ENCODE results near the gene PDE4B.
"Not testable (repeated sequence)": the region's sequence is repeated elsewhere in the genome, so short reads cannot be mapped to it uniquely, and the experiment has no call there.

Gene PDE4B

DNA sequence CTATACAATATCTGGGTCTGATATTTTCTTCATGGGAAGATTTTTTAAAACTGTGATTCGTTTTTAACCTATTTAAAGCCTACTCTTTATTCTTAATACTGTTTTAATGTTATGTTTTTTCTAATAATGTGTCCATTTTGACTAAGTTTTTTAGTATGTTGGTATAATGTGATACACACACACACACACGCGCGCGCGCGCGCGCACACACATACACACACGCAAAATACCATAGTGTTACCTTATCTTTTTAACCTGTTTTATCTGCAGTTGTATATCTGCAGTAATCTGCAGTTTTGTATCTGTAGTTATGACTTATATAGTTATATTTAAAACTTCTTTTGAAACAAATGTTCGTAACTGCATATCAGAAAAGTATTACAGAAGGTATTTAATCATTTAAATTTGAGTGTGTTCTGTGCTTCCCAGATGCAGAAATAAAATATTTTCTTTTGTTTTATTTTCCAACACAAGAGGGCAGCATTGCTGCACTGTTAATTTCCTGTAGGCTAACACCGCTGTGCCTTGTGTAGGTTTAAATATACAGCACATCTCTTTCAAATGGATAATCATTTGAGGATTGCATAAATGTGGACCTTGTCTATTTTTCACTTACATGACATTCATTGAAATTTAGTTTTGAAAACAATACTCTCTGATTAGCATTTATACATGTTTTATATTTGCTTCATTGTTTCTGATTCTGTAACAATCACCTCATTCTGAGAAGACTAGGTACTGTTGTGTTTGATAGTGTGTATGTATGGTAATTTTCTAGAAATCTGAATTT is 166.1 kb downstream of the PDE4B start:
- DNase-seq, result no peak

GRCh38 chr1:65959896-65960567 is 167.3 kb downstream of the PDE4B start:
- DNase-seq, result no peak

DNA sequence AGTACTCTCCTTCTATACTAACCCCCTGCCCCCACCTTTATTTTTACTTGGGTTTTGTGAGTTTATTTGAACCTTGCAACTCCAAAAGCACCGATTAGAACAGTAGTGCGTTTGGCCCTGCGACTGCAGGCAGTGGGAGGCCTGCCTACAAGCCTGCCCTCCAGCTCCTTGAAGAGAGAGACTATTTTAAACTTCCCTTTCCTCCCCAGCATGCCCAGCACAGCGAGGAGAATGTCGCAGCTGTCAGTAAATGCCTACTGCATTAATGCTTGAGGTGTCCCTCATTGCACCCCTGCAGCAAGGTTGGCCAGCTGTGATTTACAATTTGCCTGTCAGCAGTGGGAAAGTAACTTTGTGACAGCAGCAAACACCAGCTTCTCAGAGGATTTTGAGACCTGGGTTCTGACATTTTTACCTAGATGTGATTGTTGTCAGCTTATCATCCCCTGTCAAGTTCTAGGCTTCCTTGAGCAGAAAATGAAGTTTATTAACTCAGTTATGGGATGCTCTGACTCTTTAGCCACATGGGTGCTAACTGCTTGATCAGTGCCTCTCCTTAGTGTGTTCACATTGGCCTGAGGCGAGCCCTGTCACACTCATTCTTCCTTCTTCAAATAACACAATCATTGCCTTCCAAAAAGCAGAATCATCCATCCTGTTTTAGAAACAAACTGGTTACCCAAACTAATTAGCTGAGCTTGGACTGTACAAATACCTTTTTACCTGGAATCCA is 170.6 kb downstream of the PDE4B start:
- DNase-seq, result no peak

DNA sequence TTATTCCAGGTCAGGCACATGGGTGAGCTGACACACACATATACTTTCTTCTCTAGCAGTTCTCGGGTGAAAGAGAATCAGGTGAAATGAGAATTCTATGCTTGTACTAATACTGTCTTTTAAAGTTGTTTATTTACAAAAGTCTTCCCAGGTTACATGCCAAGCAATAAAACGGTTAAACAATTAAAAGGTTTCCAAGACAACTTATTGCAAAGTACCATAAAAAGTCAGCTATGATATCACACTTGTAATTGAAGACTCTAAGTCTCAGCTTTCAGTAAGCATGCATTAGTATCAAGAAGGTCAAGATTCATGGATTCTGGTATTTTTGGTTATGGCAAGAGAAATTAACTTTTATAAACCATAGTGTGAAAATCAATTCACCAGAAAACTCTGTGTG is 171.4 kb downstream of the PDE4B start:
- DNase-seq, result no peak

GRCh38 chr1:65965112-65965996 is 172.7 kb downstream of the PDE4B start:
- DNase-seq, result no peak

DNA sequence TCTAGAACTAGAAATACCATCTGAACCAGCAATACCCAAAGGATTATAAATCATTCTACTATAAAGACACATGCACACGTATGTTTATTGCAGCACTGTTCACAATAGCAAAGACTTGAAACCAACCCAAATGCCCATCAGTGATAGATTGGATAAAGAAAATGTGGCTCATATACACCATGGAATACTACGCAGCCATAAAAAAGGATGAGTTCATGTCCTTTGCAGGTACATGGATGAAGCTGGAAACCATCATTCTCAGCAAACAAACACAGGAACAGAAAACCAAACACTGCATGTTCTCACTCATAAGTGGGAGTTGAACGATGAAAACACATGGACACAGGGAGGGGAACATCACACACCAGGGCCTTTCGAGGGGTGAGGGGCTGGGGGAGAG is 174.8 kb downstream of the PDE4B start:
- DNase-seq, result not testable (repeated sequence)

- DNase-seq, result no peak
Observed at GRCh38 chr1:65971547-65971946, 178.9 kb downstream of the PDE4B start.

- DNase-seq, result no peak
Observed at GRCh38 chr1:65975708-65976107, 183.0 kb downstream of the PDE4B start.

- no peak for DNase-seq
Observed at GRCh38 chr1:65979136-65980044, 186.7 kb downstream of the PDE4B start.

- DNase-seq, result no peak
Observed at GRCh38 chr1:65980237-65980636, 187.5 kb downstream of the PDE4B start.

DNA sequence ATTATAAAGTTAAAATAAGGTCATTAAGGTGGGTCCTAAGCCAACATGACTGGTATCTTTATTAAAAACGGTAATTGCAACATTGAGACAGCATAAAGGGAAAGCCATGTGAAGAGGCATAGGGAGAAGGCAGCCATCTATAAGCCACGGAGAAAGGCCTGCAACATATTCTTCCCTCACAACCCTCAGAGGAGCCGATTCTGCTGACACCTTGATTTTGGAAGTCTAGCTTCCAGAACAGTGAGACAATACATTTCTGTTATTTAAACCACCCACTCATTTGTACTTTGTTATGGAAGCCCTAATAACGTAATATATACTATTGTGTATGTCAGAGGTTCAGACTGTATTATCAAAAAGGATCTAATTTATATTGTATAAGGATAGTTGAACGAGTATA is 190.8 kb downstream of the PDE4B start:
- no peak for DNase-seq

GRCh38 chr1:65985393-65986066 is 192.8 kb downstream of the PDE4B start:
- DNase-seq, result no peak

- DNase-seq, result no peak
Observed at GRCh38 chr1:65986146-65986545, 193.5 kb downstream of the PDE4B start.

DNA sequence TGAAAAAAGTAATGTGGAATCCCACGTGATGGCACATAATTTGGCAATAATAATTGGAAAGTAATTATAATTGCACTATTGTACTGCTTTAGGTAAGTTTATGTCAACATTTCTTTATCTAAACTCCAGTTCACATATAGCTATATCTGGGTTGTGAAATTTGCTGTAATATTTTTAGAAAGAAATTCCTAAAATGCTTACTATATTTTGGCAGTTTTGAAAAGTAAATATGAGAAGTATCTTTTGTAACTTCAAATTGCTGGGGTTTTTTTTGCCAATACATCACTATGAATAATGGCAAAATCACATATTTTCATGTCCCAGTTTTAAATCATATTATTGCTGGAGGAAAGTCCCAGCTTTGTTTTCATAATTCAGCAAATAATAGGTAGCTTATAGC is 197.5 kb downstream of the PDE4B start:
- no peak for DNase-seq

GRCh38 chr1:65991694-65992093 is 199.0 kb downstream of the PDE4B start:
- no peak for DNase-seq

DNA sequence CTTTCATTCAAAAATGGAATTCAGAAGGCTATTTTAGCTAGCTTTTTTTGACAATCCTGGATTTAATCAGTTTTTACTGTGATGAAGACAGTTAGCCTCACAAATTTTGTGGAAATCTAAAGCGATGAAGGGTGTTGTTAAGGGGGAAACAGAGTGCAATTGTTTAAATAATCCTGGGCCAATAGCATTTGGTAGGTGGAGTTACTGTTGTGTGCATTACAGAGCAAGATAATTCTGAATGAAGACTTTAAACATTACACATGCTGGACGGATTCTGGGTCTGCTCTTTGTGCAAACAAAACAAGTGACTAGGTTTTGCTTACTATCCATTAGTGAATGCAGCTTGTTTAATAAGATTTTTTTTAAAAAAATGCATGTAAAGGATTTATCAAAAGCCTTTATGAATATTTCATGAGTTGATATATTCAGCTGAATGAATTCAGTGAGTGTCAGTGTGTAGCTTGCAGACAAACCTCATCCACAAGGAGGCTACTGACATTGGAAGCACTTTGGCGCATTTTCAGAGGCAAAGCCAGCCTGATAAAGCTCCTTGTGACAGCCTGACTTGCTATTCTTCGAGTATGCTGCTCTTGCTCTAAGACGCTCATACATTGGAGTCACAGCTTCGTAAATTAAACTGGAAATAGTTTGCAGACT is 199.6 kb downstream of the PDE4B start:
- no peak for DNase-seq

DNA sequence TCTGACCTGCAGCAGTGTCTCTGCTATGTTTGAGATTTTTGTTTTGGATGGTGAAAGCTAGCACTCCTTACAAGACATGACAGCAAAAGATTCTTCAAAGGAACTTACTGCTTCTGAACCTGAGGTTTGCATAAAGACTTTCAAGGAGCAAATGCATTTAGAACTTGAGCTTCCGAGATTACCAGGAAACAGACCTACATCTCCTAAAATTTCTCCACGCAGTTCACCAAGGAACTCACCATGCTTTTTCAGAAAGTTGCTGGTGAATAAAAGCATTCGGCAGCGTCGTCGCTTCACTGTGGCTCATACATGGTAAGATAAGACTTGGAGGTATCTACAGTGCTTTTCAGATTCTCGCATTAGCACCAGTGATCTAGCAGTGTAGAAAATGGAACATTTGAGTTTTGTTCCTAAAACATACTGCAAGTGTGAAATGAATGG is 200.2 kb downstream of the PDE4B start:
- no peak for DNase-seq

GRCh38 chr1:65994223-65994622 is 201.5 kb downstream of the PDE4B start:
- DNase-seq, result no peak

DNA sequence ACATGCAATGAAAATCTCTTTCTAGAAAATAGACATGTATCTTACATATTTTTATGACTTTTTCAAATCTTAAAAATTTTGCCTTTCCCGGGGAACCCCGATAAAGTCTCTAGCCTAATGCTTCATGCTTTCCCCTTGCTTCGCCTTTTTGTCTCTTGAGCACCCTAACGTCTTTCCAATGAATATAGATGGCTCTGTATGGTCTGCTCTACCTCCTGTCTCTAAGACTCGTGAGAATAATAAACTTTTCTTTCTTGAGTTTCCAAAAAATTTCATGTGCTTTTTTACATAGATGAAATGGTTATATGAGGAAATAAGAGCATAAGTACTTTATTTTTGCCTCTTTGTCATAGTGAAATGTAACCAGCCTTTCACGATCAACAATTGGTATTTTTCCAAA is 202.6 kb downstream of the PDE4B start:
- no peak for DNase-seq

- DNase-seq, result no peak
Observed at GRCh38 chr1:65995928-65996327, 203.2 kb downstream of the PDE4B start.

DNA sequence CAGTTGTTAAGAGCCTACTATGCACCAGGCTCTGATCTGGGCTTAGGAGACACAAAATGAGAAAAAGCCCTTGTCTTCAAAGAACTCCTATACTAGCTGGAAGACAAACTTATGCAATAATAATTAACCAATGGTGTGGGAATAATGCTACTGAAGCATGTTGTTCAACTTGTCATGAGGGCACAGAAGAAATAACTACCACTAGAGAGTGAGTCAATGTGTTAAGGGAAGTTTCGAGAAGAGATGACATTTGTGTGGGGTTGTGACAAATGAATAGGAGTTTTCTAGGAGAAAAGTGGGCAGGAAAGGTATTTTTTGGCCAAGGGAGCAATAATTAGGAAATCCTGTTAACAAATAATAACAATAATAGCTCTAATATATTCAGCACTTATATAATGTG is 205.0 kb downstream of the PDE4B start:
- no peak for DNase-seq
